HG02571 (cell line): Measurements from ENCODE around the gene CDC27.
"Not testable (repeated sequence)": the region's sequence is repeated elsewhere in the genome, so short reads cannot be mapped to it uniquely, and the experiment has no call there.

Source experiments
- ATAC-seq: cut with Tn5 transposase; IDR thresholded peaks from one replicate; pipeline ENCODE4 v1.9.1; 2021; ENCODE audit warnings: mild to moderate bottlenecking, moderate library complexity; ENCODE audit not compliant: unreplicated experiment

CDC27 gene

DNA sequence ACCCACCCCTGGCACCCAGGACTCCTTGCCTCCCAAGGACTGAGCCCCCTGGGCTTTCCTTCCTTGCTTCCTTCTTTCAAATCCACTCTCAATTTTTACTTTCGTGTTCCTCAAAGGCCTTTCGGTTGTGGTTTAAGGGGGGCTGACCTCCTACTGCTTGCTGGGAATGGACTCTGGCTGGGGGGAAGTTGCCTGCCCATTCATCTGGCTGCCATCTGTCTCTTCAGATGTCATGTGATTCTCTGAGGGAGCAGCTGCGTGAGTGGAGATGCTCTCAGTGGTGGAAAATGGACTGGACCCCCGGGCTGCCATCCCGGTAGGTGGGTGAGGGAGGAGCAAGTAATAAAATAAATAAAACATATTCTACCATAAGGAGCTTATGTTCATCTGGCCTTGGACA, 116.2 kb downstream of the CDC27 start:
- ATAC-seq = no peak

DNA sequence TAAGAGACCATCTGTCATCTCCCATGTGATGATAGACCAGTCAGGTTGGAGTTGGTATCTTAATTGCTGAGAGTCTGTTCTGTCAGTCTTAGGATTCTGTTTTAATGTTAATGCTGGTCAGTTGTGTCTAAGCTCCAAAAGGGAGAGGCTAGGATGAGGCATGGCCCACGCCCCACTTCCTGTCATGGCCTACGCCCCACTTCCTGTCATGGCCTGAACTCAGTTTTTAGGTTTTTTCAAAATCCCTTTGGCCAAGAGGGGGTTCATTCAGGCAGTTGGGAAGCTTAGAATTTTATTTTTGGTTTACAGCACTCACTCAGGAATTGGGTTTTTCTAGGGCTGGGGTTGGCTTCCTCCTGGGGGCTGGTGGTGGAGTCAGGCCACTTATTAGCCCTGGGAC, 117.9 kb downstream of the CDC27 start:
- not testable (repeated sequence) for ATAC-seq

DNA sequence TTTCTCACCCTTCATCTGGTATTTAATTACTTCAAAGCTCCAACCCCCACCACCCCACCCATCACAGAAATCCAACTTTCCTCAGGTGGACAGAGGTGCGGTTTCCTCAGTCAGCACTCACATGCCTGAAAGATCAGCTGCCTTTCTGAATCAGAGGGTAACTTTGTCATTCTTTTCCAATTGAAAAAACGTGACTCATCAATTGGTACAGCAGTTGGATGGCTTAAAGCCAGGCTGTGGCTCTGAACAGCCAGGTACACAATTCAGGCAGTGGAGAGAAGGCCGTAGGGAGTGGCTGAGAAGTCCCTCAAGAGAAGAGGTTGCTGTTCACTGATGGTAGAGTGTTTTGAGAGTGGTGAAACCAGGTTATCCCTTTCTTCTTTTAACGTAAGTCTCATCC, 118.8 kb downstream of the CDC27 start:
- ATAC-seq = not testable (repeated sequence)
